Brain microvascular endothelial cell (primary cell): Measurements from ENCODE around the gene CLCN1.

Source experiments
- DNase-seq: peaks from one replicate; pipeline ENCODE4 v3.0.0-alpha.2; 2020
- H3K27ac ChIP-seq: fragments of 250-450 bp; sonication (Bioruptor Pico); 2 replicates; pipeline ENCODE4 v1.5.1; 2020; ENCODE audit warnings: mild to moderate bottlenecking, moderate library complexity
- H3K27me3 ChIP-seq: fragments of 250-450 bp; sonication (Bioruptor Pico); replicated peaks from 2 replicates; pipeline ENCODE4 v1.5.1; 2020; ENCODE audit warnings: mild to moderate bottlenecking
- H3K36me3 ChIP-seq: fragments of 250-450 bp; sonication (Bioruptor Pico); replicated peaks from 2 replicates; pipeline ENCODE4 v1.5.1; 2020; ENCODE audit warnings: mild to moderate bottlenecking
- H3K4me3 ChIP-seq: 2 replicates; pipeline ENCODE4 v1.5.1; 2011; ENCODE audit warnings: low read depth, mild to moderate bottlenecking, control low read depth, low read length, moderate library complexity
- in situ Hi-C: cut with HindIII; loops from 2 replicates; pipeline ENCODE4 v1.10.0; 2017; ENCODE audit warnings: low sequenced_read_pairs, low pct_ligation_motif_present
- TF ChIP-seq, protein P1 (sequence below): IDR thresholded peaks from 2 replicates; pipeline ENCODE4 v1.5.1; 2011; ENCODE audit warnings: low read depth, mild to moderate bottlenecking, moderate library complexity, low read length, control low read depth, inconsistent platforms; ENCODE audit errors: missing control alignments

CLCN1 gene

DNA sequence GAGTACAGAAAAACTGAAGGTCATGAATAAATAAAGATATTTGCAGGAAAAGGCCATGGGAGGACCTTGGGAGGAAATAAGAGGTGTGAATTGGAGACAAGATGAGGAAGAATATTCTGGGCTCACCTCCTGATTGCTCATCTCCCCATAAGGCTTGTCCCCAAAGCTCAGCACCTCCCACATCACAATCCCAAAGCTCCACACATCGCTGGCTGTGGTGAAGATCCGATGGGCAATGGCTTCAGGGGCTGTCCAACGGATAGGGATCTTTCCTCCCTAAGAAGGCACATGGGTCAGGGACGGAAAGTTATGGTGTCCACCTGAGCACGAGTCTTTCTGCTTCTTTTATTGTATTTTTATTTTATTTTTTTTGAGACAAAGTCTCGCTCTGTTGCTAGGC is 78.2 kb downstream of the CLCN1 start:
- in situ Hi-C loops = no loop called here
- peaks cover 40% of the 10 kb centered on the region for H3K36me3 ChIP-seq
- TF ChIP-seq, protein P1, sequence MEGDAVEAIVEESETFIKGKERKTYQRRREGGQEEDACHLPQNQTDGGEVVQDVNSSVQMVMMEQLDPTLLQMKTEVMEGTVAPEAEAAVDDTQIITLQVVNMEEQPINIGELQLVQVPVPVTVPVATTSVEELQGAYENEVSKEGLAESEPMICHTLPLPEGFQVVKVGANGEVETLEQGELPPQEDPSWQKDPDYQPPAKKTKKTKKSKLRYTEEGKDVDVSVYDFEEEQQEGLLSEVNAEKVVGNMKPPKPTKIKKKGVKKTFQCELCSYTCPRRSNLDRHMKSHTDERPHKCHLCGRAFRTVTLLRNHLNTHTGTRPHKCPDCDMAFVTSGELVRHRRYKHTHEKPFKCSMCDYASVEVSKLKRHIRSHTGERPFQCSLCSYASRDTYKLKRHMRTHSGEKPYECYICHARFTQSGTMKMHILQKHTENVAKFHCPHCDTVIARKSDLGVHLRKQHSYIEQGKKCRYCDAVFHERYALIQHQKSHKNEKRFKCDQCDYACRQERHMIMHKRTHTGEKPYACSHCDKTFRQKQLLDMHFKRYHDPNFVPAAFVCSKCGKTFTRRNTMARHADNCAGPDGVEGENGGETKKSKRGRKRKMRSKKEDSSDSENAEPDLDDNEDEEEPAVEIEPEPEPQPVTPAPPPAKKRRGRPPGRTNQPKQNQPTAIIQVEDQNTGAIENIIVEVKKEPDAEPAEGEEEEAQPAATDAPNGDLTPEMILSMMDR = no peak
- H3K27me3 ChIP-seq = no peaks in the 10 kb centered on the region
- DNase-seq = no peak
- H3K27ac ChIP-seq = no peak overlapping the region
- no peak overlapping the region for H3K4me3 ChIP-seq

- Histone ChIP-seq H3K36me3 (peaks cover 33% of the 10 kb centered on the region), H3K4me3 (no peak overlapping the region), H3K27me3 (no peaks in the 10 kb centered on the region), H3K27ac (no peak overlapping the region)
- no peak for DNase-seq
- TF ChIP-seq, protein P1 = no peak
- in situ Hi-C loops = no loop called here
These were observed 78.9 kb downstream of the CLCN1 start for GRCh38 chr7:143394777-143395176.

DNA sequence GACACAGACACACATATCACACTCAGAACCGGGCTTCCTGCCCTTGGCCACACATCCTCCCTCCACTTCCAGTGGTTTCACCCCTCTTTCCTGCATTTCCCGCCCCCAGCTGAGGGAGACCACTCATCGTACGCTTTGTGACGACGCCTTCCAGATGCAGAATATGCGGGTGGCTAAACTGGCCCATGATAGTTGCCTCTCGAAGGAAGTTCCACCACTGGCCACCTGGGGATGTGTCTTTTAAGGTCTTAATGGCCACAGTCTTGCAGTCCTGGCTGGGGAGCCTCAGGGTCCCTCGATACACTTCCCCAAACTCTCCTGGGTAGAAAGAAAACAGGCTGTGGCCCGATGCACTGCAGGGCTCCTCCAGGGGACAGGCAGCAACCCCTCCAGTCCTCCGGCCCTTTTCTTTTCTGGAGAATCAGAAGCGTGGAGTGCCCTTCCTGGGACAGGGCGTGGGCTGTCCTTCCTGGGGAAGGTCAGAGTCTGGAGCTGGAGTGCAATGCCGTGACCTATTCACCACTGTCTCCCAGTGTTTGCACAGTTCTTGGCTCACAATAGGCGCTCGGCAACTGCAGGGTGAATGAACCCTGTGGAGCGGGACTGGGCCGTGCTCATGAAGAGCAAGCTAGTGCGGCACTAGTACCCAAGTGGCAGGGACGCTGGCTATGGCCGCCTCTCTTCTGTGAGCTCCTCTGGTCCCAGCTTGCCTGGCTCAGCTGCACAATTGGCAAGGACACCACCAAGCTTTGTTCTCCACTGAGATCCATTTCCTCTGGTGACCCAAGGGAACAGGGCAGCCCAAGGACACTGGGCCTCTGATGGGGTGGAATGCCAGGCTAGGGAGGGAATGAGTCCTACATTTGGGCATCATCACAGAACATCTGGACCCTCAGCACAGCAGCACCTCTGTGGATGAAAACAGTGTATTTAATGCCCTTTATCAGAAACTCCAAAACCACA is 79.6 kb downstream of the CLCN1 start:
- Histone ChIP-seq H3K27ac (no peak overlapping the region), H3K27me3 (no peaks in the 10 kb centered on the region), H3K4me3 (no peak overlapping the region), H3K36me3 (peaks cover 26% of the 10 kb centered on the region)
- in situ Hi-C loops = no loop called here
- DNase-seq = no peak
- TF ChIP-seq, protein P1 = peak; percentile 57

DNA sequence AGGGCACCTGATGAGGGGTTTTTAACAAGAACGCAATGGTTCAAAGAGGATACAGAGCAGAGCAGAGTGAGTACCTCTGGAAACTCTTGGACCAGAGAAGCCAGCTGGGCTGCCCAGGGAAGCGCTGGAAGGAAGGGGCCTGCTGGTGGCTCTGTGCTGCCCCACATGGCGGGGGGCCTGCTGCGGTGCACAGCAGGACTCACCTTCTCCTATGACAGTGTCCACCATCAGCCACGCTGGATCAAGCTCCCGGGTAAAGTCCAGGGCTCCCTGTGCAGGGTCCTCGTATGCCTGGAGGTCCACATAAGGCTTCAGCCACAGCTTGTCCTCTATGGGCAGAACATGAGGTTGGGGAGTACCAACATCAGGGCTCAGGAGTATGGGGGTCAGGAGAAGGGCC is 80.3 kb downstream of the CLCN1 start:
- in situ Hi-C loops = no loop called here
- H3K36me3 ChIP-seq = peaks cover 19% of the 10 kb centered on the region
- TF ChIP-seq, protein P1 = no peak
- H3K27ac ChIP-seq = no peak overlapping the region
- no peak for DNase-seq
- H3K27me3 ChIP-seq = no peaks in the 10 kb centered on the region
- H3K4me3 ChIP-seq = no peak overlapping the region

DNA sequence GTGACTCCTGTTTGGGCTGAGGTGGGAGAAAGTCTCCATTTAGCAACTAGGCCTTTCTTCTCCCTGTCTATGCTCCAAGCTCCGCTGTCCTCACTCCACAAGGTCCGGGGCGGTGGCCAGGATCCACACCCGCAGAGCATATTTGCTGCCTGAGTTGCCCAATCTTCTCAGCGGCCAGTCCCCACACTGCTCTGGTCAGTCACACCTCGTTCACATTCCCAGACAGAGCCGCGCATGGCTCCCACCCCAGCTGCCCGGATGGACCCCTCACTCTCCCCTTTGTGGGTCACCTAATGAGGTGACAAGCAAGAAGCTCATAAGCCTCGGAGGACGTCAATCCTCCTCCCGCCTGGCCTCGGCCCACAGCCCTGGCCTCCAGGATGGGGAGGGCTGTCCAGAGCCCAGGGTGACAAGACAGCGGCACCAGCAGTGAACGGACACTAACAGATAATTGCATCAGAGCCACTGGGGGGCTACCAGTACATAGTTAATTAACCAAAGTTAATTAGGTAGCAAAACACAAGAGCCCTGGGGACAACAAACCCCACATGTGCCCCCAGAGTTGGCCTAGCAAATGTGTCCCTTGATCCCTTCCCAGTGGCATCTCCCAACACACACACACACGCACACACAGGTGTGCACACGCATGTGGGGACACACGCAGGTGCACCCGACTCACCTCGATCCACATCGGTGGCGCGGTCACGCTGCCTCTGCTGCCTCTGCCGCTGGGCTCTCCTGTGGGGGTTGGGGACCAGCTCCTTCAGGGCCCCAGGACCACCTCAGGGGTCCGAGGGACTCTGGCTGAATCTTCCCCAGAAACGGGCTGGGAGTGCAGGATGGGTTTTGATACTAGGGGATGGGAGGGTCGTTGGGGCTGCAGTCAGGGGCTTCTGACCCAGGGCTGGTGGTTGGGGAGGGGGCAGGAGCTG is 81.0 kb downstream of the CLCN1 start:
- H3K27ac ChIP-seq = no peak overlapping the region
- TF ChIP-seq, protein P1 = no peak
- H3K27me3 ChIP-seq = no peaks in the 10 kb centered on the region
- in situ Hi-C loops = no loop called here
- peaks cover 12% of the 10 kb centered on the region for H3K36me3 ChIP-seq
- no peak overlapping the region for H3K4me3 ChIP-seq
- no peak for DNase-seq
